Mesothelial cell of epicardium (in vitro differentiated cells): ENCODE measurements around the gene CACFD1. TPM values are rescaled to one million over a fixed set of nuclear protein-coding genes. Genes with fewer than 3 reads are reported as not detected.

ENCODE experiments used
- DNase-seq, 2 experiments: peaks; one replicate each; pipeline ENCODE4 v3.0.0; 2021; ENCODE audit warnings: low spot score in 2 of 2; ENCODE audit not compliant: unreplicated experiment in 2 of 2
- H3K27ac Mint-ChIP-seq: 2 replicates; pipeline ENCODE4 v1.8.0; 2021; ENCODE audit warnings: mixed read lengths
- H3K27me3 Mint-ChIP-seq: 2 replicates; pipeline ENCODE4 v1.8.0; 2021; ENCODE audit warnings: low read depth, mixed read lengths
- H3K36me3 Mint-ChIP-seq: 2 replicates; pipeline ENCODE4 v1.8.0; 2021; ENCODE audit warnings: mixed read lengths
- H3K4me1 Mint-ChIP-seq: 2 replicates; pipeline ENCODE4 v1.8.0; 2021; ENCODE audit warnings: mixed read lengths
- H3K4me3 Mint-ChIP-seq: 2 replicates; pipeline ENCODE4 v1.8.0; 2021; ENCODE audit warnings: mild to moderate bottlenecking, moderate library complexity, mixed read lengths
- H3K9me3 Mint-ChIP-seq: 2 replicates; pipeline ENCODE4 v1.8.0; 2021; ENCODE audit warnings: mixed read lengths
- CTCF ChIP-seq: fragments of 200-600 bp; sonication (generic); IDR thresholded peaks from one replicate; pipeline ENCODE4 v1.5.0; 2021; ENCODE audit warnings: antibody characterized with exemption; ENCODE audit not compliant: unreplicated experiment
- total RNA-seq: library from RNA; stranded (reverse); gene quantifications from 3 replicates; pipeline ENCODE4 v1.2.1, GENCODE V29; 2021

Gene CACFD1
- total RNA-seq, 1 donor from 2014 or later: 35.4 TPM

GRCh38 chr9:133477461-133477860 lies 17.7 kb downstream of the CACFD1 start:
- TF ChIP-seq CTCF: no peak
- peaks cover 10% of the 10 kb centered on the region for H3K27me3 Mint-ChIP-seq
- no peaks in the 10 kb centered on the region for H3K9me3 Mint-ChIP-seq
- H3K27ac Mint-ChIP-seq: no peak overlapping the region
- H3K4me1 Mint-ChIP-seq: peaks cover 5% of the 10 kb centered on the region
- peak overlapping the region; percentile 33 for H3K4me3 Mint-ChIP-seq
- no peaks in the 10 kb centered on the region for H3K36me3 Mint-ChIP-seq
- no peak for DNase-seq

GRCh38 chr9:133477992-133478850 lies 18.4 kb downstream of the CACFD1 start:
- no peaks in the 10 kb centered on the region for H3K9me3 Mint-ChIP-seq
- DNase-seq: no peak
- H3K36me3 Mint-ChIP-seq: no peaks in the 10 kb centered on the region
- H3K27me3 Mint-ChIP-seq: peaks cover 10% of the 10 kb centered on the region
- no peak overlapping the region for H3K27ac Mint-ChIP-seq
- peak overlapping the region; percentile 53 for H3K4me3 Mint-ChIP-seq
- peaks cover 5% of the 10 kb centered on the region for H3K4me1 Mint-ChIP-seq
- no peak for TF ChIP-seq CTCF

- no peak for TF ChIP-seq CTCF
- peaks cover 7% of the 10 kb centered on the region for H3K4me1 Mint-ChIP-seq
- no peaks in the 10 kb centered on the region for H3K36me3 Mint-ChIP-seq
- DNase-seq: peak; percentile 79 to 83
- H3K27ac Mint-ChIP-seq: no peak within 1 kb of the TSS
- H3K9me3 Mint-ChIP-seq: no peaks in the 10 kb centered on the region
- peaks cover 10% of the 10 kb centered on the region for H3K27me3 Mint-ChIP-seq
- peak within 1 kb of the TSS; percentile 54 for H3K4me3 Mint-ChIP-seq
Observed at GRCh38 chr9:133478851-133479711, 19.3 kb downstream of the CACFD1 start, which contains the start of gene SLC2A6. TSS of gene SLC2A6 (minus strand) at chr9:133479099. CDS start at chr9:133479059, 40 bp downstream.

GRCh38 chr9:133483611-133484010 lies 23.8 kb downstream of the CACFD1 start:
- Mint-ChIP-seq H3K9me3 (no peaks in the 10 kb centered on the region), H3K4me1 (peaks cover 26% of the 10 kb centered on the region), H3K27me3 (peaks cover 10% of the 10 kb centered on the region), H3K4me3 (no peak overlapping the region), H3K27ac (no peak overlapping the region), H3K36me3 (no peaks in the 10 kb centered on the region)
- no peak for TF ChIP-seq CTCF
- DNase-seq: no peak

- Mint-ChIP-seq H3K36me3 (no peaks in the 10 kb centered on the region), H3K9me3 (no peaks in the 10 kb centered on the region), H3K27ac (no peak overlapping the region), H3K27me3 (peaks cover 5% of the 10 kb centered on the region), H3K4me1 (peaks cover 28% of the 10 kb centered on the region), H3K4me3 (no peak overlapping the region)
- DNase-seq: no peak
- no peak for TF ChIP-seq CTCF
Observed at GRCh38 chr9:133484671-133485437, 25.1 kb downstream of the CACFD1 start.
